ENCODE measurements around the gene DLG5.

Gene DLG5

GRCh38 chr10:77841711-77842375 is 84.7 kb downstream of the DLG5 start:
- no peak for DNase-seq

GRCh38 chr10:77840636-77841035 is 85.9 kb downstream of the DLG5 start:
- DNase-seq, result no peak

GRCh38 chr10:77837925-77838595 is 88.5 kb downstream of the DLG5 start:
- no peak for DNase-seq

- no peak for DNase-seq
These were observed 89.2 kb downstream of the DLG5 start for GRCh38 chr10:77837248-77837924.

GRCh38 chr10:77836299-77836820 is 90.2 kb downstream of the DLG5 start:
- no peak for DNase-seq

GRCh38 chr10:77835669-77836086 is 90.9 kb downstream of the DLG5 start:
- DNase-seq, result no peak

GRCh38 chr10:77834943-77835668 is 91.4 kb downstream of the DLG5 start:
- no peak for DNase-seq

GRCh38 chr10:77834540-77834939 is 92.0 kb downstream of the DLG5 start:
- no peak for DNase-seq

GRCh38 chr10:77833792-77834191 is 92.8 kb downstream of the DLG5 start:
- no peak for DNase-seq

- no peak for DNase-seq
These were observed 93.3 kb downstream of the DLG5 start for GRCh38 chr10:77833225-77833624.

GRCh38 chr10:77832238-77832637 is 94.3 kb downstream of the DLG5 start:
- no peak for DNase-seq

- no peak for DNase-seq
These were observed 97.2 kb downstream of the DLG5 start for GRCh38 chr10:77829356-77829755.

- no peak for DNase-seq
These were observed 98.2 kb downstream of the DLG5 start for GRCh38 chr10:77828377-77828776.

GRCh38 chr10:77827366-77827765 is 99.2 kb downstream of the DLG5 start:
- DNase-seq, result no peak

- no peak for DNase-seq
These were observed 100.6 kb downstream of the DLG5 start for GRCh38 chr10:77825965-77826364.

GRCh38 chr10:77824908-77825307 is 101.6 kb downstream of the DLG5 start:
- DNase-seq, result no peak

GRCh38 chr10:77823811-77824542 is 102.6 kb downstream of the DLG5 start:
- DNase-seq, result no peak

GRCh38 chr10:77821551-77821950 is 105.0 kb downstream of the DLG5 start:
- DNase-seq, result no peak

- no peak for DNase-seq
These were observed 105.5 kb downstream of the DLG5 start for GRCh38 chr10:77821036-77821435.

- no peak for DNase-seq
These were observed 106.2 kb downstream of the DLG5 start for GRCh38 chr10:77820349-77820748.

- no peak for DNase-seq
These were observed 107.1 kb downstream of the DLG5 start for GRCh38 chr10:77819210-77820112.

Data from amniotic stem cell (primary cell).